ENCODE measurements around the gene OS9.

OS9 gene

GRCh38 chr12:57741844-57742738, 48.2 kb downstream of the OS9 start:
- H3K79me2 ChIP-seq (ENCODE audit: insufficient read depth, low read length): peaks cover 34% of the 10 kb centered on the region
- peaks cover 9% of the 10 kb centered on the region for H3K36me3 ChIP-seq (ENCODE audit: insufficient read depth, low read length)
- DNase-seq: peak; percentile 85
- H4K20me1 ChIP-seq (ENCODE audit: insufficient read depth, low read length): peaks cover 17% of the 10 kb centered on the region
- no peak for TF ChIP-seq EZH2 (IDR thresholded peaks at IDR 0.05; ENCODE audit: borderline replicate concordance, low read depth, low read length, severe bottlenecking)
- peak; percentile 85 for TF ChIP-seq CTCF (IDR thresholded peaks at IDR 0.05; ENCODE audit: borderline replicate concordance, extremely low read depth, low read length, poor library complexity, severe bottlenecking)
- peak overlapping the region; percentile 61 for H3K9ac ChIP-seq (ENCODE audit: low read depth, low read length)
- H3K4me1 ChIP-seq (ENCODE audit: insufficient read depth, low read length): peaks cover 62% of the 10 kb centered on the region
- no peaks in the 10 kb centered on the region for H3K9me3 ChIP-seq (ENCODE audit: insufficient read depth, low read length, severe bottlenecking)
- H2AFZ ChIP-seq (ENCODE audit: low read depth, low read length): peak overlapping the region; percentile 83
- peak overlapping the region; percentile 36 to 75; a peak in 3 of 4 replicates for H3K4me3 ChIP-seq (ENCODE audit: low read depth in 1 of 2, low read length in 2 of 2)
- H3K27me3 ChIP-seq (ENCODE audit: insufficient read depth, low read length, poor library complexity): no peaks in the 10 kb centered on the region
- peak; percentile 75 for ATAC-seq (ENCODE audit: insufficient read depth, low read depth)
- H3K4me2 ChIP-seq (ENCODE audit: insufficient read depth, low read length): peak overlapping the region; percentile 92
- H3K27ac ChIP-seq (ENCODE audit: low read length): peak overlapping the region; percentile 88

GRCh38 chr12:57743769-57744168, 49.8 kb downstream of the OS9 start:
- H3K27ac ChIP-seq (ENCODE audit: low read length): no peak overlapping the region
- no peak overlapping the region for H2AFZ ChIP-seq (ENCODE audit: low read depth, low read length)
- H3K27me3 ChIP-seq (ENCODE audit: insufficient read depth, low read length, poor library complexity): no peaks in the 10 kb centered on the region
- peaks cover 18% of the 10 kb centered on the region for H4K20me1 ChIP-seq (ENCODE audit: insufficient read depth, low read length)
- no peaks in the 10 kb centered on the region for H3K9me3 ChIP-seq (ENCODE audit: insufficient read depth, low read length, severe bottlenecking)
- H3K4me3 ChIP-seq (ENCODE audit: low read depth in 1 of 2, low read length in 2 of 2): 0 out of 4 replicates have a peak overlapping the region, but pooled peaks of 1 of the 2 experiments have one; percentile 71
- ATAC-seq (ENCODE audit: insufficient read depth, low read depth): no peak
- peaks cover 24% of the 10 kb centered on the region for H3K36me3 ChIP-seq (ENCODE audit: insufficient read depth, low read length)
- peaks cover 62% of the 10 kb centered on the region for H3K4me1 ChIP-seq (ENCODE audit: insufficient read depth, low read length)
- TF ChIP-seq CTCF (IDR thresholded peaks at IDR 0.05; ENCODE audit: borderline replicate concordance, extremely low read depth, low read length, poor library complexity, severe bottlenecking) (no peak), EZH2 (IDR thresholded peaks at IDR 0.05; ENCODE audit: borderline replicate concordance, low read depth, low read length, severe bottlenecking) (no peak)
- H3K9ac ChIP-seq (ENCODE audit: low read depth, low read length): peak overlapping the region; percentile 65; the same call in 1 of the 2 replicates
- H3K79me2 ChIP-seq (ENCODE audit: insufficient read depth, low read length): peaks cover 34% of the 10 kb centered on the region
- peak overlapping the region; percentile 68 for H3K4me2 ChIP-seq (ENCODE audit: insufficient read depth, low read length)
- no peak for DNase-seq

DNA sequence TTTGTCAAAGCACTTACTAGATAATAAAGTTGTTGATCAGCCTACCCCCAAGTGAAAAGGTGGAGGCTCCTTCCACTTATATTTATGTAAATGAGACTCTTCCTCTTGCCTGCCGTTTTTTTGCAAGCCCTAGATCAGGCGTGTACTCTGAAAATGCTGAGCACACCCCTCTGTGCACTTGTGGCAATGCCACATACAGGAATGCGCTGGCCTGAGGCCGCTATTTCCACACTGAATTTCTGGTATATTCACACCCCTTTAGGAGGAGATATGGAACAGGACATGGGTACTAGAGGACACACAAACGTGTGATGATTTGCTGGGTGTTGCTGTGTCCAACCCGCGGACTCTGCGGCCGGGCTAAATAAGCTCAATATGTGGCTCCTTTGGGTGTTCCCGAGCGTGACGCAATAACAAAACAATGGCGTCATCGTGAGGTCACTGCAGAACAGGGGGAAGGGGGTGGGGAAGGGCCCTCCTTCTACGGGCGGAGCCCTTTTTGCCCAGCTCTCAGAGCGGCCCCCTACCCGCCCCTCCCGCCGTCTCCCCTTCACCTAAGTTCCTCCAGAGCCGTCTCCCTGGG, 50.4 kb downstream of the OS9 start:
- peaks cover 18% of the 10 kb centered on the region for H4K20me1 ChIP-seq (ENCODE audit: insufficient read depth, low read length)
- no peaks in the 10 kb centered on the region for H3K27me3 ChIP-seq (ENCODE audit: insufficient read depth, low read length, poor library complexity)
- DNase-seq: no peak
- H3K9ac ChIP-seq (ENCODE audit: low read depth, low read length): peak overlapping the region; percentile 65
- peak overlapping the region; percentile 27 to 71; a peak in 3 of 4 replicates for H3K4me3 ChIP-seq (ENCODE audit: low read depth in 1 of 2, low read length in 2 of 2)
- H3K9me3 ChIP-seq (ENCODE audit: insufficient read depth, low read length, severe bottlenecking): no peaks in the 10 kb centered on the region
- H3K4me2 ChIP-seq (ENCODE audit: insufficient read depth, low read length): peak overlapping the region; percentile 68
- peak overlapping the region; percentile 68 for H2AFZ ChIP-seq (ENCODE audit: low read depth, low read length)
- peaks cover 35% of the 10 kb centered on the region for H3K79me2 ChIP-seq (ENCODE audit: insufficient read depth, low read length)
- no peak; the same call in 1 of the 3 replicates for ATAC-seq (ENCODE audit: insufficient read depth, low read depth)
- H3K27ac ChIP-seq (ENCODE audit: low read length): peak overlapping the region; percentile 83
- H3K4me1 ChIP-seq (ENCODE audit: insufficient read depth, low read length): peaks cover 61% of the 10 kb centered on the region
- peaks cover 29% of the 10 kb centered on the region for H3K36me3 ChIP-seq (ENCODE audit: insufficient read depth, low read length)
- TF ChIP-seq CTCF (IDR thresholded peaks at IDR 0.05; ENCODE audit: borderline replicate concordance, extremely low read depth, low read length, poor library complexity, severe bottlenecking) (no peak), EZH2 (IDR thresholded peaks at IDR 0.05; ENCODE audit: borderline replicate concordance, low read depth, low read length, severe bottlenecking) (no peak)

Data from DND-41 (cell line).